Stimulated activated memory B cell treated with anti-CD40 and anti-IgM and Interleukin-4, amounts not matched to agents 10 μg/mL and 1 μg/mL and 100 μg/mL, for 72 hours (primary cell): ENCODE measurements around the gene KEL.

Source experiments
- ATAC-seq: fragments of 150-1000 bp; cut with Tn5 transposase; 2 replicates; pipeline ENCODE4 v1.10.0; 2021
- H3K27ac Mint-ChIP-seq: one replicate; pipeline ENCODE4 v1.8.0; 2022; ENCODE audit warnings: mild to moderate bottlenecking, mixed read lengths
- H3K27me3 Mint-ChIP-seq: one replicate; pipeline ENCODE4 v1.8.0; 2022; ENCODE audit warnings: mixed read lengths
- H3K36me3 Mint-ChIP-seq: one replicate; pipeline ENCODE4 v1.8.0; 2022; ENCODE audit warnings: mixed read lengths
- H3K4me1 Mint-ChIP-seq: one replicate; pipeline ENCODE4 v1.8.0; 2022; ENCODE audit warnings: mixed read lengths
- H3K4me3 Mint-ChIP-seq: one replicate; pipeline ENCODE4 v1.8.0; 2022; ENCODE audit warnings: mild to moderate bottlenecking, moderate library complexity, mixed read lengths
- H3K9me3 Mint-ChIP-seq: one replicate; pipeline ENCODE4 v1.8.0; 2022; ENCODE audit warnings: mixed read lengths

Gene KEL

DNA sequence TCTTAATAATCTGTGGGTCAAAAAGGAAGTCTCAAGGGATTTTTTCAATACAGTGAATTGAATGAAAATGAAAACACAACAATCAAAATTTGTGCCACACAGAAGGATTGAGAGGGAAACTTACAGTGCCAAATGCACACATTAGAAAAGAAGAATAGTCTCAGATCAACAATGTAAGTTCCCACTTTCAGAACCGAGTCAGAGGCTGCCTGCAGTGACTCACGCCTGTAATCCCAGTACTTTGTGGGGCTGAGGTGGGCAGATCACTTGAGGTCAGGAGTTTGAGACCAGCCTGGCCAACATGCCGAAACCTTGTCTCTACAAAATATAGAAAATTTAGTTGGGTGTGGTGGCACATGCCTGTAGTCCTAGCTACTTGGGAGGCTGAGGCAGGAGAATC, 12.5 kb upstream of the KEL start:
- H3K4me3 Mint-ChIP-seq = no peak overlapping the region
- no peak overlapping the region for H3K27ac Mint-ChIP-seq
- peaks cover 45% of the 10 kb centered on the region for H3K27me3 Mint-ChIP-seq
- H3K4me1 Mint-ChIP-seq = no peaks in the 10 kb centered on the region
- ATAC-seq = no peak
- no peaks in the 10 kb centered on the region for H3K36me3 Mint-ChIP-seq
- H3K9me3 Mint-ChIP-seq = peaks cover 3% of the 10 kb centered on the region

DNA sequence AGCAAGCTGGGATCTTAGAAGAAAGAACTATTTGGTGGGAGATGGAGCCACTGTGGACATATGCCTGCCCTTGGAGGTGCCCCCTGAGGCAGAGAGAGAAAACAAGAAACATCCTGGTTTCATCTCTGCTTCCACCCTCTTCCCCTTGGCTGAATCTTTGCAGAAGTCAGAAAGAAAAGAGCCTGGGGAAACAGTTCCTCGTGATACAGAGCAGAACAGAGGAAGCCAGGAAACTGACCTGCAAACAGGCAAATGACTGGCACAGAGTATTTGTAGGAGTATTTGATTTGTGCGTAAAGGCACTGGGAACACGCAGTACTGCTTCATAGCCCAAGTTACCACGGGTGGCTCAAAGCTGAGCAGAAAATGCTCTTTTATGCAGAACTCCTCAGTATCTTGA, 7.0 kb upstream of the KEL start:
- Mint-ChIP-seq H3K4me3 (no peak overlapping the region), H3K36me3 (no peaks in the 10 kb centered on the region), H3K9me3 (no peaks in the 10 kb centered on the region), H3K4me1 (no peaks in the 10 kb centered on the region), H3K27ac (no peak overlapping the region), H3K27me3 (peaks cover 88% of the 10 kb centered on the region)
- ATAC-seq = no peak

- ATAC-seq = no peak
- no peak overlapping the region for H3K4me3 Mint-ChIP-seq
- H3K4me1 Mint-ChIP-seq = no peaks in the 10 kb centered on the region
- no peaks in the 10 kb centered on the region for H3K9me3 Mint-ChIP-seq
- H3K27ac Mint-ChIP-seq = no peak overlapping the region
- peaks cover 88% of the 10 kb centered on the region for H3K27me3 Mint-ChIP-seq
- no peaks in the 10 kb centered on the region for H3K36me3 Mint-ChIP-seq
These were observed 6.1 kb upstream of the KEL start for GRCh38 chr7:142968229-142968628.

DNA sequence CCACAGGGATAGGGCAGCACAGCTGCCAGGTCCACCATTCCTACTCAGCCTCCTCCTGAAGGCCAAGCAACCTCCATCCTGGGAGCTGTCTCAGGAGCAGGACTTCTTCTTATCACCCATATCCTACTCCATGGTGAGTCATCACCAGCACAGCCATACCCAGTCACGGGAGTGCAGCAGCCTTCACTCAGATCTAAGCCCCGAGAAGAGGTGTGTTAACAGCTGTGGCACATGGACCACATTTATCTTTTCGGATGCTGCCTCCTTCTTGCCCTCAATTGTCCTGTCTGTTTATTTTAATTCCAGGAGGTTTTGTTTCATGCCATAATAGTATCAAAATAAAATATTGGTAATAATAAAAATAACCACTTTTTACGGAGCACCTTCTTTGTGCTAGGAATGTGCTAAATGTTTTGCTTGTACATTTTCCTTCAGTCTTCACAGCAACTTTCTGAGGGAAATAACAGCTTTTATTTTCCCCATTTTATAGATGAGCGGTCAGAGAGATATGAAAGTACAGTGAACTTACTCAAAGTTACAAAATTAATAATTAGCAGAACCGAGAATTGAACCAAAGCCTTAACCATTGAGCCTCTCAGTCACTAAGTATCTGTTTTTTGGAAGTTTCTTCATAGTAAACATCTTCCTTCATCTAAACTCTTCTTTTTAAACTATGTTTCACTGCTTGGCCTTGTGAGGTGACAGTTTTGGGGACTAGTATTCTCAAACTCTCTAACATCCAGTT, 2.5 kb upstream of the KEL start:
- no peaks in the 10 kb centered on the region for H3K36me3 Mint-ChIP-seq
- peaks cover 72% of the 10 kb centered on the region for H3K27me3 Mint-ChIP-seq
- H3K27ac Mint-ChIP-seq = no peak overlapping the region
- no peaks in the 10 kb centered on the region for H3K4me1 Mint-ChIP-seq
- H3K4me3 Mint-ChIP-seq = no peak overlapping the region
- ATAC-seq = no peak
- H3K9me3 Mint-ChIP-seq = no peaks in the 10 kb centered on the region

GRCh38 chr7:142963993-142964392, 1.8 kb upstream of the KEL start:
- Mint-ChIP-seq H3K36me3 (no peaks in the 10 kb centered on the region), H3K4me1 (no peaks in the 10 kb centered on the region), H3K9me3 (no peaks in the 10 kb centered on the region), H3K27ac (no peak overlapping the region), H3K27me3 (peaks cover 72% of the 10 kb centered on the region), H3K4me3 (no peak overlapping the region)
- no peak for ATAC-seq

- no peak for ATAC-seq
- peaks cover 64% of the 10 kb centered on the region for H3K27me3 Mint-ChIP-seq
- no peaks in the 10 kb centered on the region for H3K36me3 Mint-ChIP-seq
These were observed 828 bp upstream of the KEL start for GRCh38 chr7:142962991-142963390.

DNA sequence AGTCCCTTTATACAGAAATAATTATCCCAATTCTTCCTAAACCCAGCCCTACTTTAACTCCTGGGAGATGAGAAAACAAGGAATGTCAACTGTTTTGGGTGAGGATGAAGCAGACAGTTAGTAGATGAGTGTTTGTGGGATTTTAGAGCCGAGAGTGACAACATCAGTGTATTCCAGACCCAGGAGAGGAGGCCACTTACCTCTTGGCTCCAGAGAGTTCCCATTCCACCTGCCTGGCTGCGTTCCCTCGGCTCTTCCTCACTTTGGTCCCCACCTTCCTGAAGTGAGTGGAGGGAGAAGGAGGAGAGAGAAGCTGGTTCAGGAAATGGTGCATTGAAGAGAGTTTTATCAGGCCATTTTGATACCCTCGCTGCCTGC, 579 bp downstream of the KEL start:
- Mint-ChIP-seq H3K27me3 (peaks cover 51% of the 10 kb centered on the region), H3K9me3 (peaks cover under 1% of the 10 kb centered on the region), H3K4me1 (peaks cover 6% of the 10 kb centered on the region), H3K27ac (no peak overlapping the region), H3K4me3 (no peak overlapping the region), H3K36me3 (no peaks in the 10 kb centered on the region)
- ATAC-seq = no peak

More at GRCh38 chr7:142962991-142963390, 828 bp upstream of the KEL start:
- H3K27ac Mint-ChIP-seq = no peak overlapping the region
- H3K9me3 Mint-ChIP-seq = no peaks in the 10 kb centered on the region
- no peaks in the 10 kb centered on the region for H3K4me1 Mint-ChIP-seq
- H3K4me3 Mint-ChIP-seq = no peak overlapping the region

- Mint-ChIP-seq H3K36me3 (peaks cover 4% of the 10 kb centered on the region), H3K27ac (no peak overlapping the region)
These were observed 1.1 kb downstream of the KEL start for GRCh38 chr7:142960955-142961512.

GRCh38 chr7:142959202-142959601, 3.0 kb downstream of the KEL start:
- H3K27ac Mint-ChIP-seq = no peak overlapping the region
- no peak for ATAC-seq
- peaks cover 16% of the 10 kb centered on the region for H3K9me3 Mint-ChIP-seq
- H3K4me3 Mint-ChIP-seq = no peak overlapping the region
- peaks cover 9% of the 10 kb centered on the region for H3K36me3 Mint-ChIP-seq
- peaks cover 6% of the 10 kb centered on the region for H3K4me1 Mint-ChIP-seq
- H3K27me3 Mint-ChIP-seq = peaks cover 38% of the 10 kb centered on the region

More at GRCh38 chr7:142960955-142961512, 1.1 kb downstream of the KEL start:
- ATAC-seq = no peak
- Mint-ChIP-seq H3K4me1 (peaks cover 6% of the 10 kb centered on the region), H3K27me3 (peaks cover 51% of the 10 kb centered on the region), H3K9me3 (peaks cover 6% of the 10 kb centered on the region), H3K4me3 (no peak overlapping the region)

DNA sequence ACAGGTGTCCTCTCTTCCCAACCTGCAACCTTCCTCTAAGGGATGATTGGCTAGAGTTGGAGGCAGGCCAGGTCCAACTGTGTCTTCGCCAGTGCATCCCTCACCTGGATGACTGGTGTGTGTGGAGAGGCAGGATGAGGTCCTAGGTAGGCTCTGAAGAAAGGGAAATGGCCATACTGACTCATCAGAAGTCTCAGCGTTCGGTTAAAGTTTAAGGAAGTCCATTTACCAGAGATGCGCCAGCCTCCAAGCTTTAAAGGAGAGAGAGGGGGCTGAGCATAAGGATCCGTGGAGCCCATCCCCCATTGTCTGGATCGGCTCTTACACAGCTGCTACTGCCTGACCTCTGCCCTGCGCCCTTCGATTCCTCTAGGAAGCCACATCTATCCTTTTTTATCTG, 4.4 kb downstream of the KEL start:
- peaks cover 9% of the 10 kb centered on the region for H3K36me3 Mint-ChIP-seq
- ATAC-seq = no peak
- no peak overlapping the region for H3K4me3 Mint-ChIP-seq
- peaks cover 22% of the 10 kb centered on the region for H3K9me3 Mint-ChIP-seq
- H3K4me1 Mint-ChIP-seq = peaks cover 6% of the 10 kb centered on the region
- no peak overlapping the region for H3K27ac Mint-ChIP-seq
- H3K27me3 Mint-ChIP-seq = peaks cover 27% of the 10 kb centered on the region

DNA sequence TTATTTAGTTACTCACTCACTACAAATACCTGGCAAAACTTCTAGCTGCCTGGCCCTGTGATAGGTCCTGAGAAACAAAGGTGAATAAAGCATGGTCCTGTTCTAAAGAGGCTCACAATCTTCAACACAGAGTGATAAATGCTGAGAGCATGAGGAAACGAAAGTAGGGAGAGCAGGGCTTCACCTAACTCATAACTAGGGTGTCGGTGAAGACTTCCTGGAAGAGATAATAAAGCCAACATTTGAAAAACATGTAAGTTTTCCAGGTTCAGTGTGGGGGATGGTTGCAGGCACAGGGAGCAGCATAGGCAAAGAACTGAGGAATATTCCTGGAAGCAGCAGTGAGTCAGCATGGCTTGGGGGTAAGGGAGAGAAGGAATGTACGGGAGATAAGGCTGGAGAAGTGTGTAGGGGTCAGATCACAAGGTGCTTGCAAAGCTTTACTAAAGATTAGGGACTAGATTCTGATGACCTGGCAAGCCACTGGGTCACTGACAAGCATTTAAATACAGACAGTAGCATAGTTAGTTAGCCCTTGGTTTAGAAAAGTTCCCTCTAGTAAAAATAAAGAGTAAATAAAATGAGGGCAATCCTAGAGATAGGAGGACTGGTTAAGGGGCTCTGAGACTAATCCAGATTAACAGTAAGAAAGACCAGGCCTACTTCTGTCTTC, 5.1 kb downstream of the KEL start:
- peak overlapping the region; percentile 7 for H3K27ac Mint-ChIP-seq
- peaks cover 27% of the 10 kb centered on the region for H3K27me3 Mint-ChIP-seq
- peaks cover 22% of the 10 kb centered on the region for H3K9me3 Mint-ChIP-seq
- no peak overlapping the region for H3K4me3 Mint-ChIP-seq
- no peak for ATAC-seq
- peaks cover 6% of the 10 kb centered on the region for H3K4me1 Mint-ChIP-seq
- H3K36me3 Mint-ChIP-seq = peaks cover 9% of the 10 kb centered on the region

GRCh38 chr7:142954680-142955268, 7.4 kb downstream of the KEL start:
- no peak for ATAC-seq
- Mint-ChIP-seq H3K36me3 (peaks cover 9% of the 10 kb centered on the region), H3K27me3 (peaks cover 20% of the 10 kb centered on the region), H3K4me3 (no peak overlapping the region), H3K27ac (no peak overlapping the region), H3K9me3 (peaks cover 22% of the 10 kb centered on the region), H3K4me1 (peaks cover 6% of the 10 kb centered on the region)

DNA sequence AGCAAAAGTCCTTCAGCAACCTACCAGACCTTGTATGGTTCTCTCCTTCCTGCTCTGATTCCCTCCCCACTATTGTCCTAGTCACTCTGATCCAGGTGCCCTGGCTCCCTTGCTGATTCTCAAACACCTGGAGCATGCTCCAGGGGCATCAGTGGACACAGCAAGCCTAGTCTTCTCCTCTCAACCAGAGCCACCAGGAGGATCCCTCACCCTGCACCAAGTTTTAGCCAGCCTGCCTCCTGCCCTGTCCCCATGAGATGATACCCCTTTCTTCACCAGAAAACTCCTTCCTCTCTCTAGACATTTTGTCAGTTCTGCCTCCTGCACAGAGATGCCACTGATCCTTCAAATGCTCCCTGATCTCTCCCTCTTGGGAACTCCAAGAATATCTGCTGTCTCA, 11.9 kb downstream of the KEL start:
- Mint-ChIP-seq H3K9me3 (peaks cover 9% of the 10 kb centered on the region), H3K4me3 (no peak overlapping the region), H3K4me1 (no peaks in the 10 kb centered on the region), H3K27me3 (peaks cover 23% of the 10 kb centered on the region), H3K27ac (no peak overlapping the region), H3K36me3 (no peaks in the 10 kb centered on the region)
- no peak for ATAC-seq

- peaks cover under 1% of the 10 kb centered on the region for H3K9me3 Mint-ChIP-seq
- H3K27ac Mint-ChIP-seq = no peak overlapping the region
- ATAC-seq = no peak
- no peaks in the 10 kb centered on the region for H3K4me1 Mint-ChIP-seq
- peaks cover 40% of the 10 kb centered on the region for H3K27me3 Mint-ChIP-seq
- H3K36me3 Mint-ChIP-seq = no peaks in the 10 kb centered on the region
- H3K4me3 Mint-ChIP-seq = no peak overlapping the region
These were observed 13.6 kb downstream of the KEL start for GRCh38 chr7:142948603-142949002.

GRCh38 chr7:142945001-142945400, 17.2 kb downstream of the KEL start:
- Mint-ChIP-seq H3K4me3 (no peak overlapping the region), H3K27ac (no peak overlapping the region), H3K9me3 (no peaks in the 10 kb centered on the region), H3K4me1 (no peaks in the 10 kb centered on the region), H3K27me3 (peaks cover 61% of the 10 kb centered on the region), H3K36me3 (no peaks in the 10 kb centered on the region)
- ATAC-seq = no peak
